ENCODE measurements around the gene PLD2. TPM values are rescaled to one million over a fixed set of nuclear protein-coding genes. Genes with fewer than 3 reads are reported as not detected.

The PLD2 gene
- total and polyA plus RNA-seq, 9 of the 15 experiments (the other 6 are each of a cell fraction or from before 2014, with no cell fraction given), result 0.20 to 7.5 (median 3.3) TPM

DNA sequence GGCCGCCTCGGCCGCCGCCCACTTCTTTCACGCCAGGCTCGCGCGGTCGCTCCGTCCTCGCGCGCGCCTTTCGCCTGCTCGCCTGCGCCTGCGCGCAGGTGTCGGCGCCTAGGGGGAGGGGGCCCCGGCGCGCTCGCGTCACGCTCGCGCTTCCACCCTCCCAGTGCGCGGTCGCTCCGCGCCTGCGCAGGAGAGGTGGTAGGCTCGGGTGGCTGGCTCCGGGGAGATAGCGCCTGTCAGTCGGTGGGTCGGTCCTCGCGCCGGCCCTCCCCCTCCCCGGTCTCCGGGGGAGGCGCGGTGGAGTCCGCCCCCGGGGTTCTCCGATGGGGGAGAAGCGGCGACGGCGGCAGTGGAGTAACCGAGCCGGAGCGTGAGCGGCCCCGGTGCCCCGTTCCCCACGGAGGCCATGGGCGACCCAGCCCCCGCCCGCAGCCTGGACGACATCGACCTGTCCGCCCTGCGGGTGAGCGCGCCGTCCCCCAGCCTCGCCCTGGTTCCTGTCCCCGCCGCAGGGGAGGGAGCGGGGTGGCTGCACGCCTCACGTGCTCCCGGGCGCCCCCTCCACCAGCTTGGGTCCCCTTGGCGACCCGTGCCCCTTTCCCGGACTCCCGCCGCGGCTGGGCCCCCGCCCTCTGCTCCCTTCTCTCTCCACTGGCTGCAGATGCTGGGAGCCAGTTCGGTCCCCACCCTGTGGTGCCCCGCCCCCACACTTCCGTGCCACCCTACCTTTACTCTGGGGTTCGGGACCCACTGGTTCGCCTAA lies 26.4 kb downstream of the PLD2 start, which contains the start of gene MINK1 (continued):
- TF ChIP-seq, protein P1, sequence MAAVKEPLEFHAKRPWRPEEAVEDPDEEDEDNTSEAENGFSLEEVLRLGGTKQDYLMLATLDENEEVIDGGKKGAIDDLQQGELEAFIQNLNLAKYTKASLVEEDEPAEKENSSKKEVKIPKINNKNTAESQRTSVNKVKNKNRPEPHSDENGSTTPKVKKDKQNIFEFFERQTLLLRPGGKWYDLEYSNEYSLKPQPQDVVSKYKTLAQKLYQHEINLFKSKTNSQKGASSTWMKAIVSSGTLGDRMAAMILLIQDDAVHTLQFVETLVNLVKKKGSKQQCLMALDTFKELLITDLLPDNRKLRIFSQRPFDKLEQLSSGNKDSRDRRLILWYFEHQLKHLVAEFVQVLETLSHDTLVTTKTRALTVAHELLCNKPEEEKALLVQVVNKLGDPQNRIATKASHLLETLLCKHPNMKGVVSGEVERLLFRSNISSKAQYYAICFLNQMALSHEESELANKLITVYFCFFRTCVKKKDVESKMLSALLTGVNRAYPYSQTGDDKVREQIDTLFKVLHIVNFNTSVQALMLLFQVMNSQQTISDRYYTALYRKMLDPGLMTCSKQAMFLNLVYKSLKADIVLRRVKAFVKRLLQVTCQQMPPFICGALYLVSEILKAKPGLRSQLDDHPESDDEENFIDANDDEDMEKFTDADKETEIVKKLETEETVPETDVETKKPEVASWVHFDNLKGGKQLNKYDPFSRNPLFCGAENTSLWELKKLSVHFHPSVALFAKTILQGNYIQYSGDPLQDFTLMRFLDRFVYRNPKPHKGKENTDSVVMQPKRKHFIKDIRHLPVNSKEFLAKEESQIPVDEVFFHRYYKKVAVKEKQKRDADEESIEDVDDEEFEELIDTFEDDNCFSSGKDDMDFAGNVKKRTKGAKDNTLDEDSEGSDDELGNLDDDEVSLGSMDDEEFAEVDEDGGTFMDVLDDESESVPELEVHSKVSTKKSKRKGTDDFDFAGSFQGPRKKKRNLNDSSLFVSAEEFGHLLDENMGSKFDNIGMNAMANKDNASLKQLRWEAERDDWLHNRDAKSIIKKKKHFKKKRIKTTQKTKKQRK (IDR thresholded peaks at IDR 0.05; ENCODE audit: borderline replicate concordance, low read depth, low read length), result no peak
- no peak for TF ChIP-seq ZNF274 (IDR thresholded peaks at IDR 0.05; ENCODE audit: borderline replicate concordance, low read depth, low read length)
- TF ChIP-seq PHF21A (IDR thresholded peaks at IDR 0.05; ENCODE audit: borderline replicate concordance, low read depth), result no peak
- TF ChIP-seq, protein P2, sequence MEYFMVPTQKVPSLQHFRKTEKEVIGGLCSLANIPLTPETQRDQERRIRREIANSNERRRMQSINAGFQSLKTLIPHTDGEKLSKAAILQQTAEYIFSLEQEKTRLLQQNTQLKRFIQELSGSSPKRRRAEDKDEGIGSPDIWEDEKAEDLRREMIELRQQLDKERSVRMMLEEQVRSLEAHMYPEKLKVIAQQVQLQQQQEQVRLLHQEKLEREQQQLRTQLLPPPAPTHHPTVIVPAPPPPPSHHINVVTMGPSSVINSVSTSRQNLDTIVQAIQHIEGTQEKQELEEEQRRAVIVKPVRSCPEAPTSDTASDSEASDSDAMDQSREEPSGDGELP (CRISPR knock-in tag; IDR thresholded peaks at IDR 0.05; ENCODE audit: borderline replicate concordance), result no peak; the same call in 1 of the 2 replicates
- TF ChIP-seq ADNP (tag; IDR thresholded peaks at IDR 0.05), result no peak
- TF ChIP-seq, protein P3, sequence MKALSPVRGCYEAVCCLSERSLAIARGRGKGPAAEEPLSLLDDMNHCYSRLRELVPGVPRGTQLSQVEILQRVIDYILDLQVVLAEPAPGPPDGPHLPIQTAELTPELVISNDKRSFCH (CRISPR knock-in tag; IDR thresholded peaks at IDR 0.05), result no peak
- TF ChIP-seq, protein P3 (tag; IDR thresholded peaks at IDR 0.05), result no peak
- TF ChIP-seq GABPB1 (CRISPR knock-in tag; IDR thresholded peaks at IDR 0.05), result 0 out of 2 replicates have a peak, but pooled peaks have one; percentile 17
- no peak for TF ChIP-seq NCOA4 (IDR thresholded peaks at IDR 0.05; ENCODE audit: partially characterized antibody)
- no peak for TF ChIP-seq NFATC3 (IDR thresholded peaks at IDR 0.05)
- TF ChIP-seq XRCC4 (IDR thresholded peaks at IDR 0.05; ENCODE audit: extremely low read depth, insufficient read depth, insufficient read length), result no peak
- peak; percentile 36 for TF ChIP-seq TAF1 (IDR thresholded peaks at IDR 0.05; ENCODE audit: control insufficient read depth, extremely low read depth, insufficient read depth, low read length, severe bottlenecking)
- no peak for TF ChIP-seq ZNF445 (CRISPR knock-in tag; IDR thresholded peaks at IDR 0.05; ENCODE audit: low read depth)
- no peak; the same call in 1 of the 2 replicates for TF ChIP-seq L3MBTL2 (IDR thresholded peaks at IDR 0.05)
- no peak for TF ChIP-seq RBM14 (IDR thresholded peaks at IDR 0.05; ENCODE audit: borderline replicate concordance, insufficient read depth, low read depth, low read length)
- no peak for TF ChIP-seq ETV5 (CRISPR knock-in tag; IDR thresholded peaks at IDR 0.05; ENCODE audit: low read depth)
- TF ChIP-seq MTA1 (IDR thresholded peaks at IDR 0.05; ENCODE audit: borderline replicate concordance), result no peak
- TF ChIP-seq CC2D1A (IDR thresholded peaks at IDR 0.05), result no peak
- TF ChIP-seq RFX7 (CRISPR knock-in tag; IDR thresholded peaks at IDR 0.05), result no peak
- no peak for TF ChIP-seq ZNF3 (CRISPR knock-in tag; IDR thresholded peaks at IDR 0.05)
- no peak for TF ChIP-seq SMARCA4 (IDR thresholded peaks at IDR 0.05)
- TF ChIP-seq ZNF146 (CRISPR knock-in tag; IDR thresholded peaks at IDR 0.05; ENCODE audit: unreplicated experiment), result no peak
- TF ChIP-seq PCBP2 (IDR thresholded peaks at IDR 0.05; ENCODE audit: low read depth, low read length, poor library complexity, severe bottlenecking), result no peak
- no peak for TF ChIP-seq ILK (tag; IDR thresholded peaks at IDR 0.05; ENCODE audit: borderline replicate concordance, low read depth)
- TF ChIP-seq FUS (optimal IDR thresholded peaks at IDR 0.05; ENCODE audit: low read depth, low read length), result no peak
